HG03064 (cell line): Measurements from ENCODE around the gene SCN1A.
"Not testable (repeated sequence)": the region's sequence is repeated elsewhere in the genome, so short reads cannot be mapped to it uniquely, and the experiment has no call there.

Experiments
- ATAC-seq: cut with Tn5 transposase; IDR thresholded peaks from one replicate; pipeline ENCODE4 v1.9.1; 2021; ENCODE audit warnings: low read depth; ENCODE audit not compliant: unreplicated experiment

SCN1A gene

GRCh38 chr2:166135849-166136258 lies 8.0 kb upstream of the SCN1A start:
- no peak for ATAC-seq

- no peak for ATAC-seq
Observed at GRCh38 chr2:166135152-166135848, 7.5 kb upstream of the SCN1A start.

GRCh38 chr2:166134252-166135151 lies 6.7 kb upstream of the SCN1A start:
- ATAC-seq = no peak

- no peak for ATAC-seq
Observed at GRCh38 chr2:166133653-166134052, 5.8 kb upstream of the SCN1A start.

GRCh38 chr2:166128156-166128505 lies 311 bp upstream of the SCN1A start:
- ATAC-seq = no peak

GRCh38 chr2:166126007-166126639 lies 1.7 kb downstream of the SCN1A start:
- ATAC-seq = no peak

GRCh38 chr2:166125557-166125956 lies 2.3 kb downstream of the SCN1A start:
- ATAC-seq = no peak

- no peak for ATAC-seq
Observed at GRCh38 chr2:166118180-166118579, 9.6 kb downstream of the SCN1A start.

- ATAC-seq = no peak
Observed at GRCh38 chr2:166117491-166117890, 10.3 kb downstream of the SCN1A start.

- ATAC-seq = no peak
Observed at GRCh38 chr2:166115589-166115988, 12.2 kb downstream of the SCN1A start.

GRCh38 chr2:166112193-166112605 lies 15.6 kb downstream of the SCN1A start:
- ATAC-seq = no peak

- ATAC-seq = no peak
Observed at GRCh38 chr2:166106431-166107015, 21.3 kb downstream of the SCN1A start.

GRCh38 chr2:166104773-166105172 lies 23.0 kb downstream of the SCN1A start:
- ATAC-seq = no peak

GRCh38 chr2:166104084-166104483 lies 23.7 kb downstream of the SCN1A start:
- ATAC-seq = no peak

- not testable (repeated sequence) for ATAC-seq
Observed at GRCh38 chr2:166103277-166103676, 24.5 kb downstream of the SCN1A start.

GRCh38 chr2:166094325-166094724 lies 33.5 kb downstream of the SCN1A start:
- ATAC-seq = no peak

- ATAC-seq = no peak
Observed at GRCh38 chr2:166092889-166093288, 34.9 kb downstream of the SCN1A start.

- ATAC-seq = no peak
Observed at GRCh38 chr2:166091439-166091838, 36.4 kb downstream of the SCN1A start.

- ATAC-seq = no peak
Observed at GRCh38 chr2:166090908-166091307, 36.9 kb downstream of the SCN1A start.

GRCh38 chr2:166090346-166090745 lies 37.5 kb downstream of the SCN1A start:
- ATAC-seq = no peak

GRCh38 chr2:166088634-166089033 lies 39.2 kb downstream of the SCN1A start:
- no peak for ATAC-seq
